HCT116 (cell line): ENCODE results near the gene POLE. TPM values are rescaled to one million over a fixed set of nuclear protein-coding genes. Genes with fewer than 3 reads are reported as not detected.

ENCODE experiments used
- ATAC-seq: fragments of 200-7000 bp; cut with Tn5 transposase; 2 replicates; pipeline ENCODE4 v1.9.1; 2020; ENCODE audit warnings: mild to moderate bottlenecking, moderate library complexity
- BruUV-seq: library from RNA; stranded (reverse); fragments of 400-500 nt; replicated peaks from 2 replicates; lab custom pipeline; 2021; lab: Mats Ljungman, UMichigan
- CTCF ChIA-PET: fragments of 300-600 bp; sonication (Branson Sonifier 250); formaldehyde crosslinking; loops from one replicate; lab custom pipeline; 2021; ENCODE audit warnings: antibody characterized with exemption; lab: Charles Lee
- POLR2A ChIA-PET: fragments of 300-600, 350-600 bp; sonication (Branson Sonifier 250); formaldehyde crosslinking; loops from one replicate; lab custom pipeline; 2021; ENCODE audit warnings: antibody characterized with exemption; lab: Charles Lee
- RAD21 ChIA-PET, 2 experiments: fragments of 300-600 bp; sonication (Branson Sonifier 250); formaldehyde crosslinking; loops; one replicate each; lab custom pipeline; 2023; ENCODE audit warnings: low total read pairs in 2 of 2; ENCODE audit not compliant: uncharacterized antibody in 2 of 2, unreplicated experiment in 2 of 2, low non-redundant PET in 1 of 2; lab: Charles Lee
- DNase-seq: peaks from one replicate; pipeline ENCODE4 v3.0.0-alpha.2; 2010; ENCODE audit warnings: low read depth, low spot score
- H2AFZ ChIP-seq: fragments of 200-600 bp; shearing (Covaris generic), sonication (generic); 2 replicates; pipeline ENCODE4 v1.6.1; 2017; ENCODE audit warnings: low read depth, mixed run types, mixed read lengths, antibody characterized with exemption, low read length; ENCODE audit not compliant: poor library complexity, severe bottlenecking
- H3K27ac ChIP-seq: 2 replicates; pipeline ENCODE4 v1.5.1; 2012; ENCODE audit warnings: low read depth, low read length
- H3K27me3 ChIP-seq: fragments of 200-600 bp; sonication (generic); 2 replicates; pipeline ENCODE4 v1.6.1; 2016; ENCODE audit warnings: mixed run types, low read length, mixed read lengths; ENCODE audit not compliant: insufficient read depth
- H3K36me3 ChIP-seq, 2 experiments: fragments of 200-500 bp in 1 of 2; fragments of 200-600 bp in 1 of 2; sonication (Bioruptor generic) in 1 of 2; sonication (generic) in 1 of 2; 2 replicates each; pipeline versions ENCODE4 v1.5.1 to v1.6.1; 2014 to 2016; ENCODE audit warnings: low read length in 2 of 2, inconsistent platforms in 1 of 2, mixed read lengths in 1 of 2, mixed run types in 1 of 2; ENCODE audit not compliant: insufficient read depth in 2 of 2, control insufficient read depth in 1 of 2
- H3K4me1 ChIP-seq, 2 experiments: fragments of 200-600 bp in 1 of 2; sonication (generic) in 1 of 2; 2 replicates each; pipeline versions ENCODE4 v1.5.1 to v1.6.1; 2012 to 2017; ENCODE audit warnings: low read length in 2 of 2, inconsistent platforms in 1 of 2, mild to moderate bottlenecking in 1 of 2, mixed read lengths in 1 of 2, mixed run types in 1 of 2, moderate library complexity in 1 of 2; ENCODE audit not compliant: insufficient read depth in 2 of 2, control insufficient read depth in 1 of 2
- H3K4me2 ChIP-seq: fragments of 200-600 bp; sonication (generic); 2 replicates; pipeline ENCODE4 v1.6.1; 2017; ENCODE audit warnings: mixed run types, low read length, mixed read lengths
- H3K4me3 ChIP-seq, 2 experiments: fragments of 200-600 bp in 1 of 2; sonication (generic) in 1 of 2; replicated peaks in 1 of 2; 2 replicates each; pipeline ENCODE4 v1.5.1; 2011 to 2016; ENCODE audit warnings: low read length in 2 of 2, control low read depth in 1 of 2, low read depth in 1 of 2, mild to moderate bottlenecking in 1 of 2, mixed read lengths in 1 of 2, mixed run types in 1 of 2
- H3K79me2 ChIP-seq: fragments of 200-600 bp; sonication (generic); 2 replicates; pipeline ENCODE4 v1.6.1; 2017; ENCODE audit warnings: mild to moderate bottlenecking, mixed run types, low read length, moderate library complexity, mixed read lengths; ENCODE audit not compliant: insufficient read depth
- H3K9ac ChIP-seq: fragments of 200-600 bp; sonication (generic); 2 replicates; pipeline ENCODE4 v1.6.1; 2016; ENCODE audit warnings: low read length, mixed read lengths
- H3K9me2 ChIP-seq: fragments of 200-600 bp; sonication (generic), shearing (Covaris generic); 2 replicates; pipeline ENCODE4 v1.6.1; 2017; ENCODE audit warnings: mixed run types, mild to moderate bottlenecking, moderate library complexity; ENCODE audit not compliant: insufficient read depth
- H3K9me3 ChIP-seq, 2 experiments: fragments of 200-500 bp in 1 of 2; fragments of 200-600 bp in 1 of 2; sonication (Bioruptor generic) in 1 of 2; sonication (generic) in 1 of 2; 2 replicates each; pipeline ENCODE4 v1.6.1; 2014 to 2017; ENCODE audit warnings: low read length in 2 of 2, mixed read lengths in 2 of 2, inconsistent platforms in 1 of 2, low read depth in 1 of 2, mild to moderate bottlenecking in 1 of 2, mixed run types in 1 of 2, moderate library complexity in 1 of 2; ENCODE audit not compliant: control insufficient read depth in 1 of 2, insufficient read depth in 1 of 2
- H4K20me1 ChIP-seq: fragments of 200-600 bp; sonication (generic), shearing (Covaris generic); 2 replicates; pipeline ENCODE4 v1.6.1; 2017; ENCODE audit warnings: mixed run types, mild to moderate bottlenecking, moderate library complexity; ENCODE audit not compliant: insufficient read depth
- CBX3 ChIP-seq: IDR thresholded peaks from 2 replicates; pipeline ENCODE4 v1.6.1; 2012; ENCODE audit warnings: low read depth
- ELF1 ChIP-seq: IDR thresholded peaks from 2 replicates; pipeline ENCODE4 v1.6.1; 2012; ENCODE audit warnings: low read depth, borderline replicate concordance
- EZH2 ChIP-seq: fragments of 200-600 bp; sonication (generic); IDR thresholded peaks from 2 replicates; pipeline ENCODE4 v1.6.1; 2017; ENCODE audit warnings: antibody characterized with exemption, mixed run types
- EZH2phosphoT487 ChIP-seq: fragments of 200-600 bp; IDR thresholded peaks from 2 replicates; pipeline ENCODE4 v1.6.1; 2018; ENCODE audit warnings: antibody characterized with exemption, borderline replicate concordance
- FOSL1 ChIP-seq: IDR thresholded peaks from 2 replicates; pipeline ENCODE4 v1.6.1; 2012; ENCODE audit warnings: low read depth
- JUND ChIP-seq: IDR thresholded peaks from 2 replicates; pipeline ENCODE4 v1.6.1; 2012
- RAD21 ChIP-seq: IDR thresholded peaks from 2 replicates; pipeline ENCODE4 v1.6.1; 2012; ENCODE audit warnings: low read depth, mild to moderate bottlenecking
- SIN3A ChIP-seq: IDR thresholded peaks from 2 replicates; pipeline ENCODE4 v1.6.1; 2012; ENCODE audit warnings: low read depth
- SP1 ChIP-seq: IDR thresholded peaks from 2 replicates; pipeline ENCODE4 v1.6.1; 2012; ENCODE audit warnings: low read depth
- TCF7L2 ChIP-seq: IDR thresholded peaks from 2 replicates; pipeline ENCODE4 v1.7.0; 2011; ENCODE audit warnings: borderline replicate concordance, inconsistent platforms; ENCODE audit not compliant: insufficient read depth, insufficient read length; ENCODE audit errors: extremely low read depth
- YY1 ChIP-seq: IDR thresholded peaks from 2 replicates; pipeline ENCODE4 v1.6.1; 2011; ENCODE audit warnings: low read length, low read depth, moderate library complexity, mild to moderate bottlenecking; ENCODE audit not compliant: insufficient replicate concordance; ENCODE audit errors: extremely low read depth
- ZFX ChIP-seq: fragments of 450-650 bp; IDR thresholded peaks from 2 replicates; pipeline ENCODE4 v1.6.1; 2017
- ZNF274 ChIP-seq: fragments of 200-500 bp; sonication (Bioruptor generic); IDR thresholded peaks from 2 replicates; pipeline ENCODE4 v1.6.1; 2014; ENCODE audit warnings: mild to moderate bottlenecking, low read depth, low read length, inconsistent platforms
- intact Hi-C: fragments of 100-400 bp; cut with micrococcal nuclease; formaldehyde crosslinking; loops from 2 replicates; pipeline ENCODE4 v1.10.0; 2022
- total RNA-seq: library from RNA; stranded (reverse); gene quantifications from one replicate; pipeline ENCODE4 v1.2.1, GENCODE V29; 2021; ENCODE audit not compliant: unreplicated experiment
- TF ChIP-seq, protein P1 (sequence below): IDR thresholded peaks from 2 replicates; pipeline ENCODE4 v1.6.1; 2012; ENCODE audit warnings: low read depth
- TF ChIP-seq, protein P2 (sequence below): IDR thresholded peaks from 2 replicates; pipeline ENCODE4 v1.6.1; 2011; ENCODE audit warnings: mild to moderate bottlenecking, low read length, moderate library complexity; ENCODE audit not compliant: insufficient replicate concordance; ENCODE audit errors: extremely low read depth

The POLE gene
- total RNA-seq, 1 experiment from 2014 or later = 128 TPM

DNA sequence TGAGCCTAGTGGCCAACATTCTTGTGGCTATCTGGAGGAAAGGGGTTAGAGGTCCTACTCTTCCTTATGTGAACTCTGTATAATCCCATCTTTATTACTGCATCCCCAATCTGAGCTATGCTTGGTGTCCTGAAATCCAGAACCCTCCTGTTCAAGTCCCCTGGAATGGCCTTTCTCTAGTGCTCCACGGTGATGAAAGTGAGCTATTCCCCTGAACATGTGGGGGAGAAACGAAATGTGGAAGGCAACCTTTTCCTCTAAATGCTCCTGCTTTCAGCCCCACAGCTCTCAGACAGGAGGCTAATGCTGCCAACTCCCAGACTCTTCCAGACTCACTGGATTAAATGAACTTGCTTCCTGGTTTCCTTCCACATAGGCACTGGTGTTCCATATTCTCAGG, 21.0 kb upstream of the POLE start:
- Histone ChIP-seq H3K9me3 (no peaks in the 10 kb centered on the region), H3K27ac (no peak overlapping the region; the same call in 1 of the 2 replicates), H3K9me2 (no peaks in the 10 kb centered on the region), H3K36me3 (peaks cover 0 to 7% of the 10 kb centered on the region in 2 experiments; a peak in 2 of 4 replicates), H2AFZ (no peak overlapping the region), H4K20me1 (peaks cover 3% of the 10 kb centered on the region; the same call in 1 of the 2 replicates), H3K79me2 (peaks cover 30% of the 10 kb centered on the region), H3K4me2 (no peak overlapping the region), H3K4me3 (no peak overlapping the region), H3K9ac (no peak overlapping the region), H3K27me3 (no peaks in the 10 kb centered on the region), H3K4me1 (peaks cover 5 to 18% of the 10 kb centered on the region in 2 experiments)
- ChIA-PET RAD21 (no interaction called here), POLR2A (no interaction called here), CTCF (no interaction called here)
- TF ChIP-seq RAD21 (no peak), ELF1 (no peak), FOSL1 (no peak), YY1 (no peak), SP1 (no peak)
- BruUV-seq = no TSS peak
- intact Hi-C loops = no loop called here
- no peak for ATAC-seq
- DNase-seq = no peak

DNA sequence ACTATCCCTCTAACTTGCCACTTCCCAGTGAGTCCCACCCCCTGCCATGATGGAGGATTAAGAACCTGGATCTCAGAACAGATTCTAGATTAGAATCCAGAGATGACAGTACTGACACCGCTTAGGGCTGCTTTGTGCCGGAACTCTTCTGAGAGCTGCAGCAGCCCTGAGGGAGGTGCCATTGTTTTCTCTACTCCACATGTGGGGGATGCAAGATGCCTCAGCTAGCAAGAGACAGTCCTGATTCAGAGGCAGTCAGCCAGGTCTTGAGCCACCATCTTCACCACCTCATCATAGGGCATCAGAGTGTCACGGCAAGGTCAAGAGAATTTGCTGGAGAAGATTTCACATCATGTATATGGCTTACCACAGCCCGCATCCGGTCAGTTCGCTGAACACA, 20.1 kb upstream of the POLE start:
- no peak overlapping the region for H3K4me2 ChIP-seq
- no peaks in the 10 kb centered on the region for H3K9me2 ChIP-seq
- intact Hi-C loops = no loop called here
- H3K4me3 ChIP-seq = no peak overlapping the region
- no peak overlapping the region for H2AFZ ChIP-seq
- no peak overlapping the region for H3K9ac ChIP-seq
- peaks cover 0 to 7% of the 10 kb centered on the region in 2 experiments; a peak in 2 of 4 replicates for H3K36me3 ChIP-seq
- ATAC-seq (no peak), DNase-seq (no peak)
- no peaks in the 10 kb centered on the region for H3K27me3 ChIP-seq
- CTCF ChIA-PET = no interaction called here
- H3K4me1 ChIP-seq = peaks cover 4 to 17% of the 10 kb centered on the region in 2 experiments
- POLR2A ChIA-PET = no interaction called here
- no peaks in the 10 kb centered on the region for H3K9me3 ChIP-seq
- peaks cover 21% of the 10 kb centered on the region for H3K79me2 ChIP-seq
- H4K20me1 ChIP-seq = peaks cover 3% of the 10 kb centered on the region; the same call in 1 of the 2 replicates
- BruUV-seq = no TSS peak
- TF ChIP-seq ZFX = no peak
- TF ChIP-seq, protein P1, sequence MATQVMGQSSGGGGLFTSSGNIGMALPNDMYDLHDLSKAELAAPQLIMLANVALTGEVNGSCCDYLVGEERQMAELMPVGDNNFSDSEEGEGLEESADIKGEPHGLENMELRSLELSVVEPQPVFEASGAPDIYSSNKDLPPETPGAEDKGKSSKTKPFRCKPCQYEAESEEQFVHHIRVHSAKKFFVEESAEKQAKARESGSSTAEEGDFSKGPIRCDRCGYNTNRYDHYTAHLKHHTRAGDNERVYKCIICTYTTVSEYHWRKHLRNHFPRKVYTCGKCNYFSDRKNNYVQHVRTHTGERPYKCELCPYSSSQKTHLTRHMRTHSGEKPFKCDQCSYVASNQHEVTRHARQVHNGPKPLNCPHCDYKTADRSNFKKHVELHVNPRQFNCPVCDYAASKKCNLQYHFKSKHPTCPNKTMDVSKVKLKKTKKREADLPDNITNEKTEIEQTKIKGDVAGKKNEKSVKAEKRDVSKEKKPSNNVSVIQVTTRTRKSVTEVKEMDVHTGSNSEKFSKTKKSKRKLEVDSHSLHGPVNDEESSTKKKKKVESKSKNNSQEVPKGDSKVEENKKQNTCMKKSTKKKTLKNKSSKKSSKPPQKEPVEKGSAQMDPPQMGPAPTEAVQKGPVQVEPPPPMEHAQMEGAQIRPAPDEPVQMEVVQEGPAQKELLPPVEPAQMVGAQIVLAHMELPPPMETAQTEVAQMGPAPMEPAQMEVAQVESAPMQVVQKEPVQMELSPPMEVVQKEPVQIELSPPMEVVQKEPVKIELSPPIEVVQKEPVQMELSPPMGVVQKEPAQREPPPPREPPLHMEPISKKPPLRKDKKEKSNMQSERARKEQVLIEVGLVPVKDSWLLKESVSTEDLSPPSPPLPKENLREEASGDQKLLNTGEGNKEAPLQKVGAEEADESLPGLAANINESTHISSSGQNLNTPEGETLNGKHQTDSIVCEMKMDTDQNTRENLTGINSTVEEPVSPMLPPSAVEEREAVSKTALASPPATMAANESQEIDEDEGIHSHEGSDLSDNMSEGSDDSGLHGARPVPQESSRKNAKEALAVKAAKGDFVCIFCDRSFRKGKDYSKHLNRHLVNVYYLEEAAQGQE = no peak
- TF ChIP-seq SIN3A = no peak
- no peak for TF ChIP-seq EZH2
- TF ChIP-seq, protein P2, sequence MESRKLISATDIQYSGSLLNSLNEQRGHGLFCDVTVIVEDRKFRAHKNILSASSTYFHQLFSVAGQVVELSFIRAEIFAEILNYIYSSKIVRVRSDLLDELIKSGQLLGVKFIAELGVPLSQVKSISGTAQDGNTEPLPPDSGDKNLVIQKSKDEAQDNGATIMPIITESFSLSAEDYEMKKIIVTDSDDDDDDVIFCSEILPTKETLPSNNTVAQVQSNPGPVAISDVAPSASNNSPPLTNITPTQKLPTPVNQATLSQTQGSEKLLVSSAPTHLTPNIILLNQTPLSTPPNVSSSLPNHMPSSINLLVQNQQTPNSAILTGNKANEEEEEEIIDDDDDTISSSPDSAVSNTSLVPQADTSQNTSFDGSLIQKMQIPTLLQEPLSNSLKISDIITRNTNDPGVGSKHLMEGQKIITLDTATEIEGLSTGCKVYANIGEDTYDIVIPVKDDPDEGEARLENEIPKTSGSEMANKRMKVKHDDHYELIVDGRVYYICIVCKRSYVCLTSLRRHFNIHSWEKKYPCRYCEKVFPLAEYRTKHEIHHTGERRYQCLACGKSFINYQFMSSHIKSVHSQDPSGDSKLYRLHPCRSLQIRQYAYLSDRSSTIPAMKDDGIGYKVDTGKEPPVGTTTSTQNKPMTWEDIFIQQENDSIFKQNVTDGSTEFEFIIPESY = no peak
- no peak for TF ChIP-seq TCF7L2
- TF ChIP-seq SP1 = no peak
- no peak for TF ChIP-seq JUND
- no peak for TF ChIP-seq ZNF274
- TF ChIP-seq RAD21 = no peak
- no peak for TF ChIP-seq CBX3
- TF ChIP-seq EZH2phosphoT487 = no peak
- no peak for TF ChIP-seq ELF1
- H3K27ac ChIP-seq = no peak overlapping the region
- RAD21 ChIA-PET = no interaction called here
